ENCODE results near the gene A4GALT. TPM values are rescaled to one million over a fixed set of nuclear protein-coding genes. Genes with fewer than 3 reads are reported as not detected.
A peak's percentile ranks its signal among the peaks of the same experiment; 100 is the strongest.

A4GALT gene
- total and polyA plus RNA-seq, 9 donors = 17.0 to 29.8 (median 24.6) TPM

GRCh38 chr22:42645341-42645937 is 75.2 kb downstream of the A4GALT start:
- H3K4me3 ChIP-seq (ENCODE audit: low read length) = no peak overlapping the region
- DNase-seq = peak; percentile 83
- peaks cover 70% of the 10 kb centered on the region for H3K4me1 ChIP-seq (ENCODE audit: control insufficient read depth, insufficient read depth, low read length)
- peak overlapping the region; percentile 93 for H3K27ac ChIP-seq (ENCODE audit: low read length)
- no peaks in the 10 kb centered on the region for H3K9me3 ChIP-seq (replicated peaks; ENCODE audit: control insufficient read depth, low read depth, low read length)
- 37% methylated on average over 17 of the region's 19 CpGs for WGBS (ENCODE audit: insufficient coverage)
- H3K36me3 ChIP-seq (ENCODE audit: control insufficient read depth, insufficient read depth, low read length) = peaks cover 7% of the 10 kb centered on the region
- H3K27me3 ChIP-seq (ENCODE audit: control insufficient read depth, insufficient read depth, low read length) = no peaks in the 10 kb centered on the region

GRCh38 chr22:42644422-42645340 is 76.0 kb downstream of the A4GALT start:
- H3K4me3 ChIP-seq (ENCODE audit: low read length) = peak overlapping the region; percentile 2
- H3K27ac ChIP-seq (ENCODE audit: low read length) = peak overlapping the region; percentile 93
- H3K36me3 ChIP-seq (ENCODE audit: control insufficient read depth, insufficient read depth, low read length) = peaks cover 7% of the 10 kb centered on the region
- H3K9me3 ChIP-seq (replicated peaks; ENCODE audit: control insufficient read depth, low read depth, low read length) = no peaks in the 10 kb centered on the region
- 26% methylated on average over 9 of the region's 22 CpGs for WGBS (ENCODE audit: insufficient coverage)
- H3K27me3 ChIP-seq (ENCODE audit: control insufficient read depth, insufficient read depth, low read length) = no peaks in the 10 kb centered on the region
- peak; percentile 86 for DNase-seq
- H3K4me1 ChIP-seq (ENCODE audit: control insufficient read depth, insufficient read depth, low read length) = peaks cover 66% of the 10 kb centered on the region

- 85% methylated on average over 7 of the region's 14 CpGs for WGBS (ENCODE audit: insufficient coverage)
- no peak overlapping the region for H3K4me3 ChIP-seq (ENCODE audit: low read length)
- no peaks in the 10 kb centered on the region for H3K27me3 ChIP-seq (ENCODE audit: control insufficient read depth, insufficient read depth, low read length)
Measured at GRCh38 chr22:42643634-42644421, 76.8 kb downstream of the A4GALT start.

GRCh38 chr22:42642806-42643633 is 77.7 kb downstream of the A4GALT start:
- 63% methylated on average over 5 of the region's 12 CpGs for WGBS (ENCODE audit: insufficient coverage)
- H3K4me1 ChIP-seq (ENCODE audit: control insufficient read depth, insufficient read depth, low read length) = peaks cover 56% of the 10 kb centered on the region
- peaks cover 7% of the 10 kb centered on the region for H3K36me3 ChIP-seq (ENCODE audit: control insufficient read depth, insufficient read depth, low read length)

More at GRCh38 chr22:42643634-42644421, 76.8 kb downstream of the A4GALT start:
- no peaks in the 10 kb centered on the region for H3K9me3 ChIP-seq (replicated peaks; ENCODE audit: control insufficient read depth, low read depth, low read length)
- H3K36me3 ChIP-seq (ENCODE audit: control insufficient read depth, insufficient read depth, low read length) = peaks cover 7% of the 10 kb centered on the region
- H3K4me1 ChIP-seq (ENCODE audit: control insufficient read depth, insufficient read depth, low read length) = peaks cover 63% of the 10 kb centered on the region
- no peak for DNase-seq
- peak overlapping the region; percentile 93 for H3K27ac ChIP-seq (ENCODE audit: low read length)

More at GRCh38 chr22:42642806-42643633, 77.7 kb downstream of the A4GALT start:
- Histone ChIP-seq H3K4me3 (ENCODE audit: low read length) (no peak overlapping the region), H3K27me3 (ENCODE audit: control insufficient read depth, insufficient read depth, low read length) (no peaks in the 10 kb centered on the region), H3K9me3 (replicated peaks; ENCODE audit: control insufficient read depth, low read depth, low read length) (no peaks in the 10 kb centered on the region), H3K27ac (ENCODE audit: low read length) (no peak overlapping the region)
- DNase-seq = no peak

Other genes starting within 250 kb of the A4GALT start
- 33.8 TPM for gene RRP7A, start 201.1 kb downstream of the A4GALT start, total RNA-seq
- 10 to 100 TPM; 17.9 to 24.7 (median 20.5) TPM for gene RRP7A, start 201.1 kb downstream of the A4GALT start, polyA plus RNA-seq (ENCODE audit: insufficient read depth in 1 of 8, insufficient read length in 8 of 8, low replicate concordance in 1 of 8)
- gene SERHL2, start 166.9 kb downstream of the A4GALT start, total RNA-seq = 2.4 TPM
- 1 to 10 TPM; 2.0 to 4.4 (median 3.0) TPM for gene SERHL2, start 166.9 kb downstream of the A4GALT start, polyA plus RNA-seq (ENCODE audit: insufficient read depth in 1 of 8, insufficient read length in 8 of 8, low replicate concordance in 1 of 8)
- 32.8 TPM for gene POLDIP3, start 106.0 kb downstream of the A4GALT start, total RNA-seq
- gene POLDIP3, start 106.0 kb downstream of the A4GALT start, polyA plus RNA-seq (ENCODE audit: insufficient read depth in 1 of 8, insufficient read length in 8 of 8, low replicate concordance in 1 of 8) = 10 to 100 TPM; 49.6 to 68.5 (median 57.7) TPM
- 0.66 TPM for gene ATP5MGL, start 80.3 kb downstream of the A4GALT start, total RNA-seq
- gene ATP5MGL, start 80.3 kb downstream of the A4GALT start, polyA plus RNA-seq (ENCODE audit: insufficient read depth in 1 of 8, insufficient read length in 8 of 8, low replicate concordance in 1 of 8) = under 1 TPM in 1 of 8 donors, not detected in 7; 0.26 TPM
- gene CYB5R3, start 71.5 kb downstream of the A4GALT start, total RNA-seq = 53.2 TPM
- gene CYB5R3, start 71.5 kb downstream of the A4GALT start, polyA plus RNA-seq (ENCODE audit: insufficient read depth in 1 of 8, insufficient read length in 8 of 8, low replicate concordance in 1 of 8) = 100 to 1,000 TPM; 142 to 177 (median 160) TPM
- gene ARFGAP3, start 136.4 kb upstream of the A4GALT start, total RNA-seq = 39.3 TPM
- 10 to 100 TPM; 32.2 to 48.3 (median 37.1) TPM for gene ARFGAP3, start 136.4 kb upstream of the A4GALT start, polyA plus RNA-seq (ENCODE audit: insufficient read depth in 1 of 8, insufficient read length in 8 of 8, low replicate concordance in 1 of 8)

Data from muscle of leg (tissue), 11 donors.